WTC11 (cell line): ENCODE results near the gene IGSF5. TPM values are rescaled to one million over a fixed set of nuclear protein-coding genes. Genes with fewer than 3 reads are reported as not detected.

Experiments used
- ATAC-seq: fragments of 200-7000 bp; cut with Tn5 transposase; 2 replicates; pipeline ENCODE4 v1.10.0; 2021; ENCODE audit warnings: mild to moderate bottlenecking, moderate library complexity
- CTCF ChIA-PET: fragments of 300-600 bp; sonication (Branson Sonifier 250); formaldehyde crosslinking; loops from one replicate; lab custom pipeline; 2021; ENCODE audit warnings: antibody characterized with exemption; lab: Charles Lee
- POLR2A ChIA-PET: fragments of 350-600 bp; sonication (Branson Sonifier 250); formaldehyde crosslinking; loops from one replicate; lab custom pipeline; 2021; ENCODE audit warnings: antibody characterized with exemption; lab: Charles Lee
- DNase-seq: peaks from one replicate; pipeline ENCODE4 v3.0.0; 2021; ENCODE audit warnings: low spot score
- H3K27ac Mint-ChIP-seq: 2 replicates; pipeline ENCODE4 v1.8.0; 2021; ENCODE audit warnings: mixed read lengths
- H3K27me3 Mint-ChIP-seq: 2 replicates; pipeline ENCODE4 v1.8.0; 2021; ENCODE audit warnings: low read depth, mild to moderate bottlenecking, moderate library complexity, mixed read lengths
- H3K36me3 Mint-ChIP-seq: 2 replicates; pipeline ENCODE4 v1.8.0; 2021; ENCODE audit warnings: mixed read lengths
- H3K4me1 Mint-ChIP-seq: 2 replicates; pipeline ENCODE4 v1.8.0; 2022; ENCODE audit warnings: mixed read lengths
- H3K4me3 Mint-ChIP-seq: 2 replicates; pipeline ENCODE4 v1.8.0; 2021; ENCODE audit warnings: mild to moderate bottlenecking, moderate library complexity, mixed read lengths
- H3K9me3 Mint-ChIP-seq: 2 replicates; pipeline ENCODE4 v1.8.0; 2021; ENCODE audit warnings: mixed read lengths
- AR ChIP-seq: fragments of 250-450 bp; sonication (Bioruptor Pico); IDR thresholded peaks from 2 replicates; pipeline ENCODE4 v1.9.0; 2021; ENCODE audit warnings: mild to moderate bottlenecking
- CREB1 ChIP-seq: sonication (generic); formaldehyde crosslinking; IDR thresholded peaks from 2 replicates; pipeline ENCODE4 v1.8.0; 2023; ENCODE audit warnings: mild to moderate bottlenecking, missing genetic modification reagents
- CTCF ChIP-seq: fragments of 200-600 bp; IDR thresholded peaks from 2 replicates; pipeline ENCODE4 v1.8.0; 2022; ENCODE audit warnings: antibody characterized with exemption
- E2F4 ChIP-seq: sonication (generic); formaldehyde crosslinking; IDR thresholded peaks from 2 replicates; pipeline ENCODE4 v1.8.1; 2022; ENCODE audit warnings: low read depth, mild to moderate bottlenecking, moderate library complexity, missing genetic modification reagents, borderline replicate concordance
- EMX1 ChIP-seq: fragments of 250-450 bp; sonication (Bioruptor Pico); IDR thresholded peaks from 2 replicates; pipeline ENCODE4 v1.8.0; 2021; ENCODE audit warnings: mild to moderate bottlenecking
- GTF2I ChIP-seq: fragments of 250-450 bp; sonication (Bioruptor Pico); conservative IDR thresholded peaks from 2 replicates; pipeline ENCODE4 v1.4.0; 2021; ENCODE audit warnings: mild to moderate bottlenecking
- IRF1 ChIP-seq: sonication (generic); formaldehyde crosslinking; IDR thresholded peaks from 2 replicates; pipeline ENCODE4 v1.8.0; 2023; ENCODE audit warnings: missing genetic modification reagents
- JUN ChIP-seq: sonication (generic); formaldehyde crosslinking; IDR thresholded peaks from 2 replicates; pipeline ENCODE4 v1.8.0; 2023; ENCODE audit warnings: mild to moderate bottlenecking, missing genetic modification reagents
- KAT7 ChIP-seq: sonication (generic); formaldehyde crosslinking; IDR thresholded peaks from 2 replicates; pipeline ENCODE4 v1.8.1; 2023; ENCODE audit warnings: missing genetic modification reagents, mild to moderate bottlenecking, borderline replicate concordance
- MAX ChIP-seq: sonication (generic); formaldehyde crosslinking; IDR thresholded peaks from 2 replicates; pipeline ENCODE4 v1.8.0; 2022; ENCODE audit warnings: mild to moderate bottlenecking, missing genetic modification reagents
- NR1H2 ChIP-seq: sonication (generic); formaldehyde crosslinking; IDR thresholded peaks from 2 replicates; pipeline ENCODE4 v1.9.0; 2021; ENCODE audit warnings: mild to moderate bottlenecking, moderate library complexity, missing genetic modification reagents
- PRRX2 ChIP-seq: fragments of 250-450 bp; sonication (Bioruptor Pico); IDR thresholded peaks from 2 replicates; pipeline ENCODE4 v1.8.0; 2021; ENCODE audit warnings: mild to moderate bottlenecking
- SP1 ChIP-seq: sonication (generic); formaldehyde crosslinking; conservative IDR thresholded peaks from 2 replicates; pipeline ENCODE4 v1.8.1; 2022; ENCODE audit warnings: missing genetic modification reagents
- ZBTB43 ChIP-seq: sonication (generic); formaldehyde crosslinking; IDR thresholded peaks from 2 replicates; pipeline ENCODE4 v1.8.1; 2023; ENCODE audit warnings: mild to moderate bottlenecking, missing genetic modification reagents
- ZNF138 ChIP-seq: sonication (generic); formaldehyde crosslinking; conservative IDR thresholded peaks from 2 replicates; pipeline ENCODE4 v1.8.1; 2022; ENCODE audit warnings: mild to moderate bottlenecking, moderate library complexity, missing genetic modification reagents
- ZNF263 ChIP-seq: sonication (generic); formaldehyde crosslinking; IDR thresholded peaks from 2 replicates; pipeline ENCODE4 v1.8.1; 2022; ENCODE audit warnings: low read depth, mild to moderate bottlenecking, moderate library complexity, missing genetic modification reagents
- ZNF416 ChIP-seq: fragments of 250-450 bp; sonication (Bioruptor Pico); IDR thresholded peaks from 2 replicates; pipeline ENCODE4 v1.9.0; 2021; ENCODE audit warnings: mild to moderate bottlenecking, inconsistent platforms
- ZNF425 ChIP-seq: fragments of 250-450 bp; sonication (Bioruptor Pico); conservative IDR thresholded peaks from 2 replicates; pipeline ENCODE4 v1.9.0; 2021; ENCODE audit warnings: mild to moderate bottlenecking
- ZNF512 ChIP-seq: sonication (generic); formaldehyde crosslinking; IDR thresholded peaks from 2 replicates; pipeline ENCODE4 v1.8.1; 2022; ENCODE audit warnings: missing genetic modification reagents, borderline replicate concordance
- total RNA-seq: library from RNA; stranded (reverse); gene quantifications from 3 replicates; pipeline ENCODE4 v1.2.3, GENCODE V29; 2021

IGSF5 gene
- total RNA-seq, 1 experiment from 2014 or later: 3.6 TPM

- TF ChIP-seq AR (CRISPR knock-in tag): no peak
- TF ChIP-seq EMX1 (CRISPR knock-in tag): no peak
- TF ChIP-seq SP1: no peak
- no peak for TF ChIP-seq ZNF512 (CRISPR knock-in tag)
- no peak for TF ChIP-seq CREB1 (CRISPR knock-in tag)
Measured at GRCh38 chr21:39710866-39711265, 34.1 kb upstream of the IGSF5 start (continued).

GRCh38 chr21:39712273-39712672, 32.7 kb upstream of the IGSF5 start:
- POLR2A ChIA-PET: no interaction called here
- no peak for DNase-seq
- peaks cover 38% of the 10 kb centered on the region for H3K4me1 Mint-ChIP-seq
- peaks cover 11% of the 10 kb centered on the region for H3K9me3 Mint-ChIP-seq
- peaks cover 40% of the 10 kb centered on the region for H3K36me3 Mint-ChIP-seq
- H3K27ac Mint-ChIP-seq: no peak overlapping the region
- no peak for TF ChIP-seq IRF1 (CRISPR knock-in tag)
- no peak for TF ChIP-seq ZNF263 (CRISPR knock-in tag)
- no peak for TF ChIP-seq MAX (CRISPR knock-in tag)
- no peak for TF ChIP-seq NR1H2 (CRISPR knock-in tag)
- no peak for TF ChIP-seq ZNF138 (CRISPR knock-in tag)
- TF ChIP-seq SP1: no peak
- no peak for TF ChIP-seq E2F4 (CRISPR knock-in tag)
- no peak for TF ChIP-seq PRRX2 (CRISPR knock-in tag)
- TF ChIP-seq CTCF: no peak
- TF ChIP-seq ZNF425 (CRISPR knock-in tag): no peak
- TF ChIP-seq ZNF416 (CRISPR knock-in tag): no peak
- TF ChIP-seq KAT7: no peak
- TF ChIP-seq AR (CRISPR knock-in tag): no peak
- no peak for TF ChIP-seq ZBTB43 (CRISPR knock-in tag)
- no peak for TF ChIP-seq GTF2I (CRISPR knock-in tag)
- no peak for TF ChIP-seq JUN
- TF ChIP-seq, all 79 proteins: peak for 0
- Mint-ChIP-seq H3K4me3 (no peak overlapping the region), H3K27me3 (no peaks in the 10 kb centered on the region; the same call in 1 of the 2 replicates)
- ATAC-seq: no peak
- CTCF ChIA-PET: interaction anchor here (1.0 to 2.1 kb wide), 2 partner anchors 131 to 193 kb away, joined by 3 to 12 read pairs; no protein-coding TSS in a partner anchor
